ENCODE results near the gene SLC38A3. TPM values are rescaled to one million over a fixed set of nuclear protein-coding genes. Genes with fewer than 3 reads are reported as not detected.
A peak's percentile ranks its signal among the peaks of the same experiment; 100 is the strongest.

SLC38A3 gene
- polyA plus RNA-seq, 1 donor, result 9.4 TPM

DNA sequence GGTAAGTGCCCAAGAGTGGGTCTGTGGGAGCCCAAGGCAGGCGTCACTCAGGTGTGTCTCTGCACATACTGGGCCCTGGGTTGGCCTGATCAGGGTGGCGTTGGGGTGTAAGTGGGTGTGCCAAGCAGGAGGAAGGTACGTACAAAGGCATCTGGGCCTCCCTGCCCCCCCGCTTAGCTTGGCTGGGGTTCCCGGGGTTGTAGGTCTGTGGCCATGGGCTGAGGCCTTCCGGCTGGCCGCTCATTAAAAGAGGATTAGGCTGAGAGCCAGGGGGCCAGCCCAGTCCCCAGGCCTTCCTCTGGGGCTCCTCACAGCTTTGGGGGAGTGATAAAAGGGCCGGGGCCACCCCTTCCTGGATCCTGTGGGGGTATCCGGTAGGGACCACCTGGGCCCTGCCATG, 36.7 kb upstream of the SLC38A3 start:
- no peak for DNase-seq

GRCh38 chr3:50168791-50169190, 36.3 kb upstream of the SLC38A3 start:
- no peak for DNase-seq

DNA sequence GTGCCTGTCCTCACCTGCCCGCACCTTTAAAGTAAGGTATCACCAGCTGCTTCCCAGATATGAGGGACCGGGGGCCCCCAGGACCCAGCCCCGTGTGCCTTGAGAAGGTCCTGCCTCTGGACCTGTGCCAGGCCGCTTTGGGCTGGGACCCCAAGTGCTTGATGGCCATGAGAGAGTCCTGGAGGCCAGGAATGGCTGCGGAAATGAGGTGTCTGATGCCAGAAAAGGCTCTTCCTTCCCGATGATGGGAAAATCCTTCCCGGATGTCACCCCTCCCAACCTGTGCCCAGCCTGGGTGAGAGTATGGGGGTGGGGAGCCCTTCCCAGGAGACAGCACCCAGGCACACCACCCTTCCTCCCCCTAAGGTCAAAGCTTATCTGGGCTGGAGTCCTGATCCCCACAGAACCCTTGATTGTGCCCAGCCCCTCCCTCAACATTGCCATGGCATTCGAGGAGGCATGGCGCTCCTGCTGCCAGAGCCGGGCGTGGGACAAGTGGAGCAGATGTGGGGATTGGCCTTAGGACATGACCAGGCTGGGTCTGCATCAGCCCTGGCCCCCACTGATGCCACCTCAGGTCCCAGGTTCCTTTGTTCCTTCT, 35.7 kb upstream of the SLC38A3 start:
- no peak for DNase-seq

- no peak for DNase-seq
These were observed 35.2 kb upstream of the SLC38A3 start for GRCh38 chr3:50169858-50170257.

- DNase-seq, result no peak
These were observed 34.4 kb upstream of the SLC38A3 start for GRCh38 chr3:50170689-50171088.

- no peak for DNase-seq
These were observed 33.4 kb upstream of the SLC38A3 start for GRCh38 chr3:50171540-50172301.

DNA sequence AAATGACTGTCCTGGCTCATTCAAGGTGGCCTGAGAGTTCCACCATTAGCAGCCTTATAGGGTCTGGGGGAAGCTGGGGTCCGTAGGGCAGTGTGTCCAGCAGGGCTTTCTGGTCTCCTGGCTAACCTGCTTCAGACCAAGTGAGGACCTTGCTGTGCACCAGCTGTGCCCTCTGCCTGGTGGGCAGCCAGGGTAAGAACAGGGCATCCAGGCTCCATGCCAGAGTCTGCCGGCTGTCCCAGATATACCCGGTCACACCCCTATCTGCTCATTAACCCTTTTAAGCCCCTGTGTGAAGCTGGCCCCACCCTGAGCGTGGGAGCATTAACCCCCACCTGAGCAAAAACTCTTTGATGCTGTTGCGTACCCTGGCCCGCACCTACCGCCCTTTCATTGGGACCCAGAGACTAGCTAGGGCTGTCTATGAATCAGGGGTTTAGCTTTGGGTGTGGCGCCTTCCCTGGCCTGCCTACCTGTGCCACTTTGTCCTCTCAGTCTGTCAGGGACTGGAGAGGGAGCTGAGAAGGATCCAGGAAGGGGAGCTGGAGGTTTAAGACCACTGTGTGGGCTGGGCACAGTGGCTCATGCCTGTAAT, 32.3 kb upstream of the SLC38A3 start:
- no peak for DNase-seq

DNA sequence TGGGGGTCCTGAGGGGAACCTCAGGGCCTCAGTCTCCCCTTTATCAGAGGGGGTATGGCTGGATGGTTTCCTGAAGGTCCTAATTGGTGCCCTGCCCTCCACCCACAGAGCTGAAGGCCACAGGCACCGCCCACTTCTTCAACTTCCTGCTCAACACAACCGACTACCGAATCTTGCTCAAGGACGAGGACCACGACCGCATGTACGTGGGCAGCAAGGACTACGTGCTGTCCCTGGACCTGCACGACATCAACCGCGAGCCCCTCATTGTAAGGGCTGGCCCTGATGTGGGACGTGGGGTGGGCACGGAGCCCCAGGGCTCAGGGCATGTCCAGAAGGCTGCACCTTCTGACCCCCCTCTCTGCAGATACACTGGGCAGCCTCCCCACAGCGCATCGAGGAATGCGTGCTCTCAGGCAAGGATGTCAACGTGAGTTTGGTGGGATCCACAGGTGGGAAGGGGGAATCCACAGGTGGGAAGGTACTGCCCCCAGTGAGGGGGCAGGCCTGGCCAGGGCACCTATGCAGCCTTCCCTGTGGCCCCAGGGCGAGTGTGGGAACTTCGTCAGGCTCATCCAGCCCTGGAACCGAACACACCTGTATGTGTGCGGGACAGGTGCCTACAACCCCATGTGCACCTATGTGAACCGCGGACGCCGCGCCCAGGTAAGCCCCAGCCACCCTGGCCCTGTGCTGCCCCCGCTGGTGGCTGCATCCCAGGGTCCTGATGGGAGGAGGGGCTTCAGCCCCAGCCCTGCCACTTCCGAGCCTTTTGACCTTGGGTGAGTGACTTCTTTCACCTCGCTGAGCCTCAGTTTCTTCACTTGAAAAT, 31.2 kb upstream of the SLC38A3 start:
- no peak for DNase-seq

DNA sequence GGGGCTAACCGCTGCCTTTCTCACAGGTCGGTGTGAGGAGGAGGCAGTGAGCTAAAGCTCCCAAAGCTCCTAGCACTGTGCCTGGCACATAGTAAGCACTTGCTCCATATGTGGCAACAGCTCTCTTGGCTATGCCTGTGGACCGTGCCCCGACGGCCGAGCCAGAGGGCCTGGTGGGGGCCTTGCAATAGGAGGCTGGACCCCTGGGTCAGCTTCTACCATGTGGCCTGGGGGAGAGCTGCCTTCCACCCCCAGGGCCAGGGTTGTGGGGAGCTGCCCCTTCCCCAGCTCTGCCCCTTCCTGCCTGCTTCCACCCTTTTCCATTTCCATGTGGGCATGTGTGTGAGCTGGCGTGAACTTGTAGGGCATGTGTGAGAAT, 30.6 kb upstream of the SLC38A3 start:
- no peak for DNase-seq

GRCh38 chr3:50174947-50175524, 30.0 kb upstream of the SLC38A3 start:
- no peak for DNase-seq

GRCh38 chr3:50177346-50177745, 27.7 kb upstream of the SLC38A3 start:
- no peak for DNase-seq

- no peak for DNase-seq
These were observed 25.4 kb upstream of the SLC38A3 start for GRCh38 chr3:50179710-50180109.

DNA sequence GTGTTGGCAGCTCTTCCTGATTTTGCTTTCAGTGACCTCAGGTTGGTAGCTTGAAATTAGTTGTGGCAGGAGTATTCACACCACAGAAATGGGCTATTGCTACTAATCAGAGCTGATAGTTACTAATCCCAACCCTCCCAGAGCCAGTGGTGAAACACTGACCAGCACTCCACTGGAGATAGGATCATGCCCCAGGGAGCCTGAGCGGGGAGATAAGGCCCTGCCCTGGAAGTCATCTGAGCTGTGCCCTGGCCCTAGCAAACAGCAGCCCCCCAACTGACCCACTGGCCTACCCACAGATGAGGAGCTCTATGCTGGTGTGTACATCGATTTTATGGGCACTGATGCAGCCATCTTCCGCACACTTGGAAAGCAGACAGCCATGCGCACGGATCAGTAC, 23.1 kb upstream of the SLC38A3 start:
- DNase-seq, result no peak

GRCh38 chr3:50182533-50183099, 22.5 kb upstream of the SLC38A3 start:
- no peak for DNase-seq

GRCh38 chr3:50183755-50184154, 21.3 kb upstream of the SLC38A3 start:
- DNase-seq, result no peak

DNA sequence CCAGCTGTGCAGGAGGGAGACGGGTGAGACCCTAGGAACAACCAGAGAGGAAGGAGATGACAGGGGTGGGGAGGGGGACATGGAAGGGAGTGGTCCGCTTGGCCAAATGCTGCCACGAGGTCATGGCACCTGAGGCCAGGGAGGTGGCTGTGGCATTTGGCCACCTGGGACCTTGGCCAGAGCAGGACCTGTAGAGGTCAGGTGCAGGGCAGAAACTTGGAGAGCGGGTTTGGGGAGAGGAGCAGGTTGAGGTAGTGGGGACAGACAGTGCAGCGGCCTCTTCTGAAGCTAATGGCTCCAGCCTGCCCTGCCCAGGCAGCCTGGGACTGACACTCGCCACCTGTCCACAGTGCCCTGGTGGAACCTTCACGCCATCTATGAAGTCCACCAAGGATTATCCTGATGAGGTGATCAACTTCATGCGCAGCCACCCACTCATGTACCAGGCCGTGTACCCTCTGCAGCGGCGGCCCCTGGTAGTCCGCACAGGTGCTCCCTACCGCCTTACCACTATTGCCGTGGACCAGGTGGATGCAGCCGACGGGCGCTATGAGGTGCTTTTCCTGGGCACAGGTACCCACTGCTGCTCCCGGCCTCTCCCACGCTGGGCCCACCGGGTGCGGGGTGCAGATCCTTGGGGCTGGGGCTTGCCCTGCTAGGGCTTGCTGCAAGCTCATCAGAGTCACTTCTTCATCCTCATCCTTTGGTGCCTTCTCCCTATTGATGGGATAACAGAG, 20.7 kb upstream of the SLC38A3 start:
- DNase-seq, result no peak

DNA sequence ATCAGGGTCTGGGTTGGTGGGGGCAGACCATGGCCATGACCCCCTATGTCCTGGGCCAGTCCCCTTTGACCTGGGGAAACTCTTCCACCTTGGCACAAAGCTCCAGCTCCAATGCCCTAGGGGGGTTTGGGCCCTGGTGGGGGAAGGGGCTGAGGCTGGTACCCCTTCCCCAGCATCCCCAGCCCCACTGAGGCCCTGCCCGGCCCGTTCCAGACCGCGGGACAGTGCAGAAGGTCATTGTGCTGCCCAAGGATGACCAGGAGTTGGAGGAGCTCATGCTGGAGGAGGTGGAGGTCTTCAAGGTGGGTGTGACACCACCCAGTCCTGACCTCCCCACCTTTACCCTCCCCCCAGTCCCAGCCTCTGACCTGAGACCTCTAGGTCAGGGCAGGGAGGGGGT, 19.8 kb upstream of the SLC38A3 start:
- DNase-seq, result no peak

DNA sequence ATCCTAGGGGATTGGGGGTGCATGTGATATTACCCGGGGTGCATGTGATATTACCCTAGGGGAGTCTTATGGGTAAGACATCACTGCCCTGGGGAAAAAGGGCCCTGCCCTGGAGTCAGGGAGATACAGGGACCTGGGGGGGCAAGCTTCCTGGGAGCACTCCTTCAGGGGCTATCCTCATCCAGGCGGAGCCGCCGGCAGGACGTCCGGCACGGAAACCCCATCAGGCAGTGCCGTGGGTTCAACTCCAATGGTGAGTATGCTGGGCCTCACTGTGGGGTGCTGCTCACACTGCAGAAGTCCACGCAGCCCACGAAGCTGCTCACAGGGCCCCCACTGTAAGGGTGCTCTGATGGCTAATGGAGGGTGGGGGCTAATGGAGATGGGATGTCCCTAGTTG, 19.0 kb upstream of the SLC38A3 start:
- no peak for DNase-seq

DNA sequence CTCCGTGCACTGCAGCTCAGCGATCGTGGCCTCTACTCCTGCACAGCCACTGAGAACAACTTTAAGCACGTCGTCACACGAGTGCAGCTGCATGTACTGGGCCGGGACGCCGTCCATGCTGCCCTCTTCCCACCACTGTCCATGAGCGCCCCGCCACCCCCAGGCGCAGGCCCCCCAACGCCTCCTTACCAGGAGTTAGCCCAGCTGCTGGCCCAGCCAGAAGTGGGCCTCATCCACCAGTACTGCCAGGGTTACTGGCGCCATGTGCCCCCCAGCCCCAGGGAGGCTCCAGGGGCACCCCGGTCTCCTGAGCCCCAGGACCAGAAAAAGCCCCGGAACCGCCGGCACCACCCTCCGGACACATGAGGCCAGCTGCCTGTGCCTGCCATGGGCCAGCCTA, 17.3 kb upstream of the SLC38A3 start:
- no peak for DNase-seq

DNA sequence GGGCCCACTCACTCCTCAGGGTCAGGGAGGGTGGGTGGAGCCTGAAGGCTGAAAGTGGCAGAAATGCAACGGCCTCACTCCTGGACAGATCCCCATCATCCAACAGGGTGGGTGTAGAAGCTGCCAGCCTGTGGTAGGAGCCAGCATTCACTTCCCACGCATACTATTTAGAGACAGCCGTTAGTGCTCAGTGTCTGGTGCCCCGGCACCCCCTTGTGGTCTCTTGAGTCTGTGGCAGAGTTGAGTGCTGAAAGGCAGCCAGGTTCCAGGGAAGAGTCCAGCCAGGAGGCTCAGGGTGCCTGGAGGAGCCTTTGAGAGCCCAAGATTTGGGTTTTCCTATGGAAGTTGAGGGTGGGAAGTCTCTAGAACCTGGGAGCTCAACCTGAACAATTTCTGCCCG, 15.8 kb upstream of the SLC38A3 start:
- DNase-seq, result peak; percentile 80

GRCh38 chr3:50189989-50190388, 15.1 kb upstream of the SLC38A3 start:
- no peak for DNase-seq
